Muscle of arm (tissue), 12 donors: ENCODE measurements around the gene KCNT1. TPM values are rescaled to one million over a fixed set of nuclear protein-coding genes. Genes with fewer than 3 reads are reported as not detected.

Source experiments
- polyA plus RNA-seq, 12 donors: library from polyadenylated mRNA; unstranded; fragments of 120-200 nt; gene quantifications; one replicate each; pipeline ENCODE4 v1.2.1, GENCODE V29; 2013; ENCODE audit not compliant: insufficient read length in 12 of 12

Gene KCNT1
- polyA plus RNA-seq, 12 donors: 4.4 to 13.2 (median 8.2) TPM; not detected in 1

Other genes starting within 250 kb of the KCNT1 start
- gene PPP1R26, start 222.4 kb upstream of the KCNT1 start, polyA plus RNA-seq: 10 to 100 TPM in 7 of 12 donors, 1 to 10 TPM in 4, not detected in 1; 9.2 to 15.6 (median 10.6) TPM
- 10 to 100 TPM in 11 of 12 donors, not detected in 1; 17.2 to 45.4 (median 27.0) TPM for gene MRPS2, start 201.5 kb upstream of the KCNT1 start, polyA plus RNA-seq
- under 1 TPM in 1 of 12 donors, not detected in 11; 0.57 TPM for gene LCN1, start 180.7 kb upstream of the KCNT1 start, polyA plus RNA-seq
- not detected for gene OBP2A, start 156.1 kb upstream of the KCNT1 start, polyA plus RNA-seq
- gene PAEP, start 140.4 kb upstream of the KCNT1 start, polyA plus RNA-seq: 10 to 100 TPM in 1 of 12 donors, 1 to 10 TPM in 3, under 1 TPM in 1, not detected in 7; 0.56 to 13.0 (median 1.4) TPM
- gene GLT6D1, start 62.6 kb upstream of the KCNT1 start, polyA plus RNA-seq: not detected
- not detected for gene LCN9, start 38.9 kb upstream of the KCNT1 start, polyA plus RNA-seq
- under 1 TPM in 6 of 12 donors, not detected in 6; 0.10 to 0.30 (median 0.13) TPM for gene SOHLH1, start 2.7 kb upstream of the KCNT1 start, polyA plus RNA-seq
- 10 to 100 TPM in 11 of 12 donors, not detected in 1; 18.1 to 32.5 (median 25.4) TPM for gene CAMSAP1, start 205.4 kb downstream of the KCNT1 start, polyA plus RNA-seq